Sigmoid colon (tissue), 4 donors: Measurements from ENCODE around the gene OLFM2.

ENCODE experiments used
- CTCF ChIP-seq, 4 experiments: fragments of 450-650 bp in 3 of 4; fragments of 200-600 bp in 1 of 4; IDR thresholded peaks; one replicate each; pipeline ENCODE4 v1.5.1; 2016 to 2019; ENCODE audit warnings: antibody characterized with exemption in 4 of 4, mild to moderate bottlenecking in 3 of 4, moderate library complexity in 2 of 4
- EP300 ChIP-seq, 4 donors: sonication (generic); formaldehyde crosslinking; IDR thresholded peaks; one replicate each; pipeline ENCODE4 v1.6.1; 2017; ENCODE audit warnings: antibody characterized with exemption in 4 of 4
- POLR2A ChIP-seq, 2 donors: fragments of 450-650 bp; IDR thresholded peaks; one replicate each; pipeline ENCODE4 v1.6.1; 2016; ENCODE audit warnings: antibody characterized with exemption in 2 of 2, mild to moderate bottlenecking in 2 of 2, moderate library complexity in 2 of 2

- TF ChIP-seq POLR2A (IDR thresholded peaks at IDR 0.05): no peak
- TF ChIP-seq CTCF (IDR thresholded peaks at IDR 0.05): no peak
- TF ChIP-seq EP300 (IDR thresholded peaks at IDR 0.05): no peak
Observed at GRCh38 chr19:9953802-9954542, 17.7 kb upstream of the OLFM2 start.
